SK-N-SH treated with all-trans-retinoic acid at 6 μM for 48 hours (cell line): ENCODE measurements around the gene ADIRF.

Experiments used
- BACH2 ChIP-seq: fragments of 250-450 bp; sonication (Bioruptor Pico); IDR thresholded peaks from 2 replicates; pipeline ENCODE4 v1.9.0; 2021; ENCODE audit warnings: mild to moderate bottlenecking, borderline replicate concordance
- CREB5 ChIP-seq: fragments of 250-450 bp; sonication (Bioruptor Pico); IDR thresholded peaks from 2 replicates; pipeline ENCODE4 v1.5.1; 2020; ENCODE audit warnings: low read depth, mild to moderate bottlenecking, moderate library complexity
- PATZ1 ChIP-seq: fragments of 250-450 bp; sonication (Bioruptor Pico); IDR thresholded peaks from 2 replicates; pipeline ENCODE4 v1.8.0; 2020; ENCODE audit warnings: mild to moderate bottlenecking, moderate library complexity, borderline replicate concordance
- RARB ChIP-seq: fragments of 250-450 bp; sonication (Bioruptor Pico); IDR thresholded peaks from 2 replicates; pipeline ENCODE4 v1.8.0; 2021; ENCODE audit warnings: mild to moderate bottlenecking, moderate library complexity
- SNAI2 ChIP-seq: fragments of 250-450 bp; sonication (Bioruptor Pico); IDR thresholded peaks from 2 replicates; pipeline ENCODE4 v1.5.0; 2020; ENCODE audit warnings: mild to moderate bottlenecking, moderate library complexity
- TCF4 ChIP-seq: fragments of 250-450 bp; sonication (Bioruptor Pico); IDR thresholded peaks from 2 replicates; pipeline ENCODE4 v1.8.0; 2021; ENCODE audit warnings: mild to moderate bottlenecking, moderate library complexity, borderline replicate concordance
- ZFP3 ChIP-seq: fragments of 250-450 bp; sonication (Bioruptor Pico); IDR thresholded peaks from 2 replicates; pipeline ENCODE4 v1.5.0; 2020; ENCODE audit warnings: mild to moderate bottlenecking, moderate library complexity
- ZNF565 ChIP-seq: fragments of 450-650 bp; formaldehyde crosslinking; conservative IDR thresholded peaks from 2 replicates; pipeline ENCODE4 v1.5.0; 2020; ENCODE audit warnings: low read depth, mild to moderate bottlenecking, moderate library complexity
- ZNF8 ChIP-seq: fragments of 450-650 bp; formaldehyde crosslinking; IDR thresholded peaks from 2 replicates; pipeline ENCODE4 v1.5.0; 2020; ENCODE audit warnings: mild to moderate bottlenecking, moderate library complexity
- TF ChIP-seq, protein P1 (sequence below): fragments of 250-450 bp; sonication (Bioruptor Pico); IDR thresholded peaks from 2 replicates; pipeline ENCODE4 v1.5.1; 2021; ENCODE audit warnings: mild to moderate bottlenecking, moderate library complexity
- TF ChIP-seq, protein P2 (sequence below): fragments of 250-450 bp; sonication (Bioruptor Pico); IDR thresholded peaks from 2 replicates; pipeline ENCODE4 v1.5.0; 2020; ENCODE audit warnings: mild to moderate bottlenecking, moderate library complexity

DNA sequence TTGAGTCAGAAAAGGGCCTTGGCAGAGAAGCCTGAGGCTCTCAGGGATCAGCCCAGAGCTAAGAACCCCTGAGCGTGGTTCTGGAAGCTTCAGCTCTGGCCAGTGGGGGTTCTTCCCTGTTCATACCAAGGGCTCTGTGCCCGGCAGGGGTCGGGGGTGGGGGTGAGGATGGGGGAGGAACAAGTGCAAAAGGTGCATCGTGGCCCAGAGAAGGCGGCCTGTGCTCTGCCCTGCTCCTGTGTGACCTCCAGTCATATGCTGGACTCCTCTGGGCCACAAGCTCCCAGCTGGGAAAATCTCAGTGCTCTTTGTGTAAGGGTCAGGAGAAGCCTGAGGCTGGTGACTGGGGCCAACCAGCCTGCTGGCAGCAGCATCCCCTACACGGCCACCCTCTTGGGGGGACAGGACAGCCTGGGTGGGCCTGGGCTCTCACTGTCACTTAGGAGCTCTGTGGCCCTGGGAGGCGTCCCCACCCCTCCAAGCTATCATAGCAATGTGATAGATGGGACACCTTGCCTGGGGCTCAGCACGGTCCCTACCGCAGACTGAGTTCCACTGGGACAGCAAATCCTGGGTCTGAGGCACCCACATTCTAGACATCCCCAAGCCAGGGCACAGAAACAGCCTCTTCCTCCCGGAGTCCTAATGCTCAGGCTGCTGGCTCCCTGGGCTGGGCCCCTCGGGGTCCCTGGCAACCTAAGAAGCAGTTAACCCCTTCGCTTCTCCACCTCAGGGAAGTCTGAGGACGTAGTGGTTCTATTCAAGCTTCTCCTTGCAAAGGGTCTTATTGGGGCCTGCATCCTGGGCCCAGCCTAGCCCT is 13.4 kb upstream of the ADIRF start:
- TF ChIP-seq ZFP3 (no peak), RARB (no peak), BACH2 (no peak), CREB5 (no peak), PATZ1 (CRISPR knock-in tag) (no peak), ZNF565 (CRISPR knock-in tag) (no peak), TCF4 (CRISPR knock-in tag) (no peak), SNAI2 (no peak), ZNF8 (CRISPR knock-in tag) (no peak)
- TF ChIP-seq, protein P1, sequence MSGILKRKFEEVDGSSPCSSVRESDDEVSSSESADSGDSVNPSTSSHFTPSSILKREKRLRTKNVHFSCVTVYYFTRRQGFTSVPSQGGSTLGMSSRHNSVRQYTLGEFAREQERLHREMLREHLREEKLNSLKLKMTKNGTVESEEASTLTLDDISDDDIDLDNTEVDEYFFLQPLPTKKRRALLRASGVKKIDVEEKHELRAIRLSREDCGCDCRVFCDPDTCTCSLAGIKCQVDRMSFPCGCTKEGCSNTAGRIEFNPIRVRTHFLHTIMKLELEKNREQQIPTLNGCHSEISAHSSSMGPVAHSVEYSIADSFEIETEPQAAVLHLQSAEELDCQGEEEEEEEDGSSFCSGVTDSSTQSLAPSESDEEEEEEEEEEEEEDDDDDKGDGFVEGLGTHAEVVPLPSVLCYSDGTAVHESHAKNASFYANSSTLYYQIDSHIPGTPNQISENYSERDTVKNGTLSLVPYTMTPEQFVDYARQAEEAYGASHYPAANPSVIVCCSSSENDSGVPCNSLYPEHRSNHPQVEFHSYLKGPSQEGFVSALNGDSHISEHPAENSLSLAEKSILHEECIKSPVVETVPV (CRISPR knock-in tag), result no peak
- TF ChIP-seq, protein P2, sequence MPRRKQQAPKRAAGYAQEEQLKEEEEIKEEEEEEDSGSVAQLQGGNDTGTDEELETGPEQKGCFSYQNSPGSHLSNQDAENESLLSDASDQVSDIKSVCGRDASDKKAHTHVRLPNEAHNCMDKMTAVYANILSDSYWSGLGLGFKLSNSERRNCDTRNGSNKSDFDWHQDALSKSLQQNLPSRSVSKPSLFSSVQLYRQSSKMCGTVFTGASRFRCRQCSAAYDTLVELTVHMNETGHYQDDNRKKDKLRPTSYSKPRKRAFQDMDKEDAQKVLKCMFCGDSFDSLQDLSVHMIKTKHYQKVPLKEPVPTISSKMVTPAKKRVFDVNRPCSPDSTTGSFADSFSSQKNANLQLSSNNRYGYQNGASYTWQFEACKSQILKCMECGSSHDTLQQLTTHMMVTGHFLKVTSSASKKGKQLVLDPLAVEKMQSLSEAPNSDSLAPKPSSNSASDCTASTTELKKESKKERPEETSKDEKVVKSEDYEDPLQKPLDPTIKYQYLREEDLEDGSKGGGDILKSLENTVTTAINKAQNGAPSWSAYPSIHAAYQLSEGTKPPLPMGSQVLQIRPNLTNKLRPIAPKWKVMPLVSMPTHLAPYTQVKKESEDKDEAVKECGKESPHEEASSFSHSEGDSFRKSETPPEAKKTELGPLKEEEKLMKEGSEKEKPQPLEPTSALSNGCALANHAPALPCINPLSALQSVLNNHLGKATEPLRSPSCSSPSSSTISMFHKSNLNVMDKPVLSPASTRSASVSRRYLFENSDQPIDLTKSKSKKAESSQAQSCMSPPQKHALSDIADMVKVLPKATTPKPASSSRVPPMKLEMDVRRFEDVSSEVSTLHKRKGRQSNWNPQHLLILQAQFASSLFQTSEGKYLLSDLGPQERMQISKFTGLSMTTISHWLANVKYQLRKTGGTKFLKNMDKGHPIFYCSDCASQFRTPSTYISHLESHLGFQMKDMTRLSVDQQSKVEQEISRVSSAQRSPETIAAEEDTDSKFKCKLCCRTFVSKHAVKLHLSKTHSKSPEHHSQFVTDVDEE, result no peak
